GM13977 (cell line): ENCODE results near the gene IL1RL1.
A peak's percentile ranks its signal among the peaks of the same experiment; 100 is the strongest.

Experiments
- DNase-seq: peaks from one replicate; pipeline ENCODE4 v3.0.0; 2012; ENCODE audit warnings: low spot score
- in situ Hi-C: fragments of 300-500 bp; cut with MboI; formaldehyde crosslinking; loops from one replicate; pipeline ENCODE4 v1.12.0; 2022; ENCODE audit warnings: low sequenced_read_pairs, low pct_unique_long_range_greater_than_20kb, mixed read lengths, inconsistent platforms; ENCODE audit not compliant: unreplicated experiment
- TF ChIP-seq, protein P1 (sequence below): IDR thresholded peaks from 2 replicates; pipeline ENCODE4 v1.5.1; 2012; ENCODE audit warnings: mild to moderate bottlenecking, control low read depth; ENCODE audit not compliant: insufficient read depth; ENCODE audit errors: extremely low read depth, missing control alignments

IL1RL1 gene

DNA sequence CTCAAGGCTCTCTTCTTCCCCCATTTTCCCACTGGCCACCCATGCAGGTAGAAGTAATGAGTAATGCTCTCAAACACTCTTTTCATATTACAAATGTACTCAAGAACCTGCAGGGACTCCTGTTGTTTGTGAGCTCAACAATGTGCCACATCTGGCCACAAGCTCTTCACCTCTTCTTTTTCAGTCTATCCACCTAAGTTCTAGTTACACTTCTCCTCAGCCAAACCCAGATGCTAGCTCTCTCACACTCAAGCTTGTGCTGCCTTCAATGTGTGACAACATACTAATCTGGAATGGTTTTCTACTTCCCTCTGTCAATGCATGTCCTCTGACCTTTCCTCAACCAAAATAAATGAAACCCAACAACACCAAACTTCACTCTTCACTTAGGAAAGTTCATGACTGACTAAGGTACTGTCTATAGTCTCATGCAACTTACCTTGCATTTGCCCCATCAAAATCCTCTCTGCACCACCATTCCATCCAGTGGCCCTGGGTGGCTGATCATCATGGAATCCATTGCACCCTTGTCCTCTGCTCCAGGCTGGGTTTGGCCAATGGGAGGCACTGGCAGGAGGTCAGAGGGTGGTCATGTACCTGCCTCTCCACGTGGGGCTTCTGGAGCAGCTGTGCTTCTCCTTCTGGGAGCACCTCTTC lies 38.9 kb downstream of the IL1RL1 start:
- in situ Hi-C loops: no loop called here
- TF ChIP-seq, protein P1, sequence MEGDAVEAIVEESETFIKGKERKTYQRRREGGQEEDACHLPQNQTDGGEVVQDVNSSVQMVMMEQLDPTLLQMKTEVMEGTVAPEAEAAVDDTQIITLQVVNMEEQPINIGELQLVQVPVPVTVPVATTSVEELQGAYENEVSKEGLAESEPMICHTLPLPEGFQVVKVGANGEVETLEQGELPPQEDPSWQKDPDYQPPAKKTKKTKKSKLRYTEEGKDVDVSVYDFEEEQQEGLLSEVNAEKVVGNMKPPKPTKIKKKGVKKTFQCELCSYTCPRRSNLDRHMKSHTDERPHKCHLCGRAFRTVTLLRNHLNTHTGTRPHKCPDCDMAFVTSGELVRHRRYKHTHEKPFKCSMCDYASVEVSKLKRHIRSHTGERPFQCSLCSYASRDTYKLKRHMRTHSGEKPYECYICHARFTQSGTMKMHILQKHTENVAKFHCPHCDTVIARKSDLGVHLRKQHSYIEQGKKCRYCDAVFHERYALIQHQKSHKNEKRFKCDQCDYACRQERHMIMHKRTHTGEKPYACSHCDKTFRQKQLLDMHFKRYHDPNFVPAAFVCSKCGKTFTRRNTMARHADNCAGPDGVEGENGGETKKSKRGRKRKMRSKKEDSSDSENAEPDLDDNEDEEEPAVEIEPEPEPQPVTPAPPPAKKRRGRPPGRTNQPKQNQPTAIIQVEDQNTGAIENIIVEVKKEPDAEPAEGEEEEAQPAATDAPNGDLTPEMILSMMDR: no peak
- DNase-seq: no peak

- peak; percentile 77 for DNase-seq
- in situ Hi-C loops: no loop called here
- TF ChIP-seq, protein P1: peak; percentile 93
Measured at GRCh38 chr2:102355526-102356380, 44.4 kb downstream of the IL1RL1 start, which contains the start of gene IL18R1. Gene IL18R1 (plus strand): TSS chr2:102355796. CDS start chr2:102362661, 6,865 bp downstream.

DNA sequence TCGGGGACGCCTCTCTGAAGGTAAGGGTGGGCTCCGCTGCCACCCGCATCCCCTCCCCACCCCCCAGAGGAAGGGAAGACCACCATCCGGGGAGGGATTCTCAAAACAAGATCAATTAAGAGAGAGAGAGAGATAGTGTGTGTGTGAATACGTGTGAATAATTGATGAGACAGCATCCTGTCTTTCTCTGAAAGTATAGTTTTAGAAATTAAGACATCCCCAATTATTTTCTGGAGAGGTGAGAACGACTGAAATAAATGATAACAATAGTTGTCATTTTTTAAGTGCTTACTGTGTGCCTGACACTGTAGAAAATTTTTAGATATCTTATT lies 45.0 kb downstream of the IL1RL1 start:
- no peak for DNase-seq
- TF ChIP-seq, protein P1: no peak
- in situ Hi-C loops: no loop called here

GRCh38 chr2:102356741-102357140 lies 45.4 kb downstream of the IL1RL1 start:
- TF ChIP-seq, protein P1: no peak
- no peak for DNase-seq
- in situ Hi-C loops: no loop called here

- peak; percentile 35 for DNase-seq
- in situ Hi-C loops: no loop called here
Measured at GRCh38 chr2:102357937-102358336, 46.6 kb downstream of the IL1RL1 start.

DNA sequence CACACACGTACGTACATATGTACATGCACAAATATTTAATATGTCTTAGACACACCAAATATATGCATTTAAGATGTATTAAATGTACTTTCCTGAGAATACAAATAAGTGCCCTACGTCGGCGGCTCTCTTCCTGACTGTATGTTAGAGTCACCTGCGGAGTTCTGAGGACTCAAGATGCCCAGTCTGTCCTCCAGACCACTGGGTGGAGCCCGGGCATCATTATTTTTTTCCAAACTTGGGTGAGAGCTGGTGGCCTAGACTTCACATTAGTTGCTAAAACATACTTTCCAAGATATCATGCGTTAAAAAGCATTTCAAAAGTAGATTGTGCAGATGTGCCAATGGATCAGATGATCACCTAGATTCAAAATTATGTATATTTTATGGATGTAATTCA lies 47.1 kb downstream of the IL1RL1 start:
- in situ Hi-C loops: no loop called here
- TF ChIP-seq, protein P1: no peak

More at GRCh38 chr2:102357937-102358336, 46.6 kb downstream of the IL1RL1 start:
- TF ChIP-seq, protein P1: no peak

More for the DNA sequence above, 47.1 kb downstream of the IL1RL1 start:
- no peak for DNase-seq
